ENCODE measurements around the gene FCRLB.
"Not testable (repeated sequence)": the region's sequence is repeated elsewhere in the genome, so short reads cannot be mapped to it uniquely, and the experiment has no call there.

Gene FCRLB, protein sequence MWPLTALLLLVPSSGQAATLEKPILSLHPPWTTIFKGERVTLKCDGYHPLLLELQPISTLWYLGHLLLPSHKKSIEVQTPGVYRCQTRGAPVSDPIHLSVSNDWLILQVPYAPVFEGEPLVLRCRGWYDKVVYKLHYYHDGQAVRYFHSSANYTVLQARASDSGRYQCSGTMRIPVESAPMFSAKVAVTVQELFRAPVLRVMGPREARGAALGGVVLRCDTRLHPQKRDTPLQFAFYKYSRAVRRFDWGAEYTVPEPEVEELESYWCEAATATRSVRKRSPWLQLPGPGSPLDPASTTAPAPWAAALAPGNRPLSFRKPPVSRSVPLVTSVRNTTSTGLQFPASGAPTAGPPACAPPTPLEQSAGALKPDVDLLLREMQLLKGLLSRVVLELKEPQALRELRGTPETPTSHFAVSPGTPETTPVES

GRCh38 chr1:161720956-161721737 is at the start of gene FCRLB:
Gene FCRLB (plus strand): TSS chr1:161721544. CDS start chr1:161722673, 1,129 bp downstream.
- DNase-seq (ENCODE audit: low spot score): no peak

DNA sequence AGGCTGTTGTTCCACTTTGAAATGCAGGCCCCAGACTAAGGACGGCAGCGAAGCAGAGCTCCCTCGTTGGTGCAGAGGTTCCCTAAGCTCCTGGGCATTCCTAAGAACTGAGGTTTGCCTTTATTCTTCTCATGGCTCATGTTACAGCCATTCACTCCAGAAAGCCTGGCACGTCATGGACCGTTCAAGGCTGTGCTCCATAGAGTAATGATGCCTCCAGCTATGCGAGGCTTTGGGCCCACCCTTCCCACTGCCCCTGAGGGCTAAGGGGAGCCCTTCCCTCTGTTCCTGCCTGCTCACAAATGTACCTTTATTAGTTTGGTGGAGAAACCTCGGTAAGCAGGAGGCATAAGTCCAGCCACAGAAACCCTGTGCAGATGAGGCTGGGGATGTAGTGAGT is 47.9 kb upstream of the FCRLB start:
- not testable (repeated sequence) for DNase-seq (ENCODE audit: low spot score)

DNA sequence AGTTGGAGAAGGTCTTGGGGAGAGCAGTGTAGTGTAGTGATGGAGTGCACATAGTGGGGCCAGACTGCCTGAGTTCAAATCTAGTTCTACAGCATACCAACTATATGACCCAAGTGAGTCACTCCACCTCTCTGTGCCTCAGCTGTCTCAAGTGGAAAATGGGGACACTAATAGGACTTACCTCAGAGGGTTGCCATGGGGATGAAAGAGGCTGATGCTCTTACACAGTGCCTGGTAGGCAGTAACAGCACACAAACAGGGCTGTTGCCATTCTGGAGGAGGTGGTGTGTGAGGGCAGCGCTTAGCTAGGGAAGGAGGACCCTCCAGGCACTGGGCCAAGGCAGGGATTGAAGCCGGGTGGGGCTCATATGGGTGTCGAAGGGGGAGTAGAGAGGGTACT is 46.9 kb upstream of the FCRLB start:
- not testable (repeated sequence) for DNase-seq (ENCODE audit: low spot score)

DNA sequence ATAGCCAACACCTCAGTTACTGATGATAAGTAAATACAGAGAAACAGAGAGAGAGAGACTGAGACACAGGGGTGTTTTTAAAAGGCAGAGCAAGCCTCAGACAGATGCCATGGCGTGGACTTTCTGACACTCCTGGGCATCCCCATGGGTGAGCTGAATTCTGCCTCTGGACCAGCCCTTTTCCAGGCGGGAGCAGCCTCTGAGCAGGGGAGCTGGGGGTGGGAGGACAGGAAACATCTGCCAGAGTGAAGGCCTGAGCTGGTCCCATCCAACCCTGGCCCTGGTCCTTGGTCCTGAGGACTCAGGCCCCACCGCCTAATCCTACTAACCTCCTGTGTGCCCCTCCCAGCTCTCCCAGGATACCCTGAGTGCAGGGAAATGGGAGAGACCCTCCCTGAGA is 46.4 kb upstream of the FCRLB start:
- not testable (repeated sequence) for DNase-seq (ENCODE audit: low spot score)

GRCh38 chr1:161676441-161676840 is 44.9 kb upstream of the FCRLB start:
- DNase-seq (ENCODE audit: low spot score): peak; percentile 85

- DNase-seq (ENCODE audit: low spot score): peak; percentile 24
Measured at GRCh38 chr1:161676958-161677689, 44.2 kb upstream of the FCRLB start.

GRCh38 chr1:161678500-161678899 is 42.8 kb upstream of the FCRLB start:
- DNase-seq (ENCODE audit: low spot score): no peak

- no peak for DNase-seq (ENCODE audit: low spot score)
Measured at GRCh38 chr1:161681879-161682278, 39.5 kb upstream of the FCRLB start.

DNA sequence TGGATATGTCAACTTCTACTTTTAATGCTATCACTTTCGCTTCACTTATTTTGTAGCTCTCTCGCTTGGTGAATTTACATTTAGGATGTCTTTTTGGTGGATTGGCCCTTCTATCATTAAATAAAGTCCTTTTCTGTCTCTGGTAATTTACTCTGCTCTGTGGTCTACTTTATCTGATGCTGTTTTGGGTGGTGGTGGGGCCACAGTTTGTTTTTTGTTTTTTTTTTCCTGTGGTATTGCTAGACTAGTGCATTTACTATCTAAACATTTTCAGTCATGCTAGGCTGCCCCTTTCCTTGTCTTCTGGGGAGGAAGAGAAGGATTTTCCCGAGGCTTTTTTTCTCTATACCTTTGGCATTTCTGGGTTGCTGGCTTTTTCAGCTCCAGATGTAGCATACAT is 32.4 kb upstream of the FCRLB start:
- no peak for DNase-seq (ENCODE audit: low spot score)

DNA sequence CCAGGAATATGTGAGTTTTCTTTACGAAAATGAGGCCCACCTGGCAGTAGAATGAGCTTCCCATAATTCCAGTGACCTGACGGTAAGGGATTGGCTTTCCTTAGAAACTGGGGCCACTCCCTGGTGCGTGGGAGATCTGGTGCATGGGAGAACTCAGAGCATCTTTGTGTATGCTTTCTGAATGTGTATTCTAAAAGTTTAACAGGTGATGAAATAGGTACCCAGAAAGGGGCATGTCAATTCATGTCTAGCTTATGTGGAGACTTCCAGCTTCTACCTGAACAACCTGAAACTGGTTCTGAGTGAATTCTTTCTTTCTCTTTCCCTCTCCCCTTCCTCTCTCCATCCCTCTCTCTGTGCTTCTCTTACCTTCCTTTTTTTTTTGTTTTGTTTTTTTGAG is 29.5 kb upstream of the FCRLB start:
- DNase-seq (ENCODE audit: low spot score): no peak

- not testable (repeated sequence) for DNase-seq (ENCODE audit: low spot score)
Measured at GRCh38 chr1:161693020-161693712, 28.2 kb upstream of the FCRLB start.

DNA sequence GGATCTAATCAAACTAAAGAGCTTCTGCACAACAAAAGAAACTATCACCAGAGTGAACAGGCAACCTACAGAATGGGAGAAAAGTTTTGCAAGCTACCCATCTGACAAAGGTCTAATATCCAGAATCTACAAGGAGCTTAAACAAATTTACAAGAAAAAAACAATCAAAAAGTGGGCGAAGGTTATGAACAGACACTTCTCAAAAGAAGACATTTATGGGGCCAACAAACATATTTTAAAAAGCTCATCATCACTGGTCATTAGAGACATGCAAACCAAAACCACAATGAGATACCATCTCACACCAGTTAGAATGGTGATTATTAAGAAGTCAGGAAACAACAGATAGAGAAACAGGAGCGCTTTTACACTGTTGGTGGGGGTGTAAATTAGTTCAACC is 23.0 kb upstream of the FCRLB start:
- DNase-seq (ENCODE audit: low spot score): not testable (repeated sequence)

DNA sequence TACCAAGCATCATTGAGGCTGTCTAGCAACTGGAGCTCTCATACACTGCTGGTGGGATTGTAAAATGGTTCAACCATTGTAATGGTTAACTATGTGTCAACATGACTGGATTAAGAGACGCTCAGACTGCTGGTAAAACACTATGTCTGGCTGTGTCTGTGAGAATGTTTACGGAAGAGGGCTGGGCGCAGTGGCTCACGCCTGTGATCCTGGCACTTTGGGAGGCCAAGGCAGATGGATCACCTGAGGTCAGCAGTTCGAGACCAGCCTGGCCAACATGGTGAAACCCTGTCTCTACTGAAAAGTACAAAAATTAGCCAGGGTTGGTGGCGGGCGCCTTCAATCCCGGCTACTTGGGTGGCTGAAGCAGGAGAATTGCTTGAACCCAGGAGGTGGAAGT is 19.1 kb upstream of the FCRLB start:
- no peak for DNase-seq (ENCODE audit: low spot score)

DNA sequence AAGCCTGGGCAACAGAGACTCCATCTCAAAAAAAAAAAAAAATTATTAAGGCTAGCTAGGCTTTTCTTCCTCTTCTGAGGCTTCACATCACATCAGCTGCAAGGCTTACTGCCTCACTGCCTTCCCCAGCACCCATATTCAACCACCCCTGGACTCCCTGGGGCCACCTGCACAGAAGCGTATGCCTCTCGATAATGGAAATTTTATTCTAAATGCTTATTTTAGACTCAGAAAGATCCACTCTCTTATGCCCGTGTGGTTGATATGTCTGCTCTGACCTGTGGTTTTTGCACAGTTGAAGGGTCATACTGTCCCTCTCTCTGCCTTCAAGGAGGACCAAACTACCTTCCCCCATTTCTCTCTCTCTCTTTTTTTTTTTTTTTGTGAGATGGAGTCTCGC is 15.8 kb upstream of the FCRLB start:
- DNase-seq (ENCODE audit: low spot score): no peak

- DNase-seq (ENCODE audit: low spot score): no peak
Measured at GRCh38 chr1:161706113-161706481, 15.2 kb upstream of the FCRLB start.

GRCh38 chr1:161706482-161707347 is 14.6 kb upstream of the FCRLB start, which contains the start of gene FCRLA:
Gene FCRLA (plus strand): TSS chr1:161707229. CDS start chr1:161707265, 36 bp downstream.
- DNase-seq (ENCODE audit: low spot score): peak; percentile 33

DNA sequence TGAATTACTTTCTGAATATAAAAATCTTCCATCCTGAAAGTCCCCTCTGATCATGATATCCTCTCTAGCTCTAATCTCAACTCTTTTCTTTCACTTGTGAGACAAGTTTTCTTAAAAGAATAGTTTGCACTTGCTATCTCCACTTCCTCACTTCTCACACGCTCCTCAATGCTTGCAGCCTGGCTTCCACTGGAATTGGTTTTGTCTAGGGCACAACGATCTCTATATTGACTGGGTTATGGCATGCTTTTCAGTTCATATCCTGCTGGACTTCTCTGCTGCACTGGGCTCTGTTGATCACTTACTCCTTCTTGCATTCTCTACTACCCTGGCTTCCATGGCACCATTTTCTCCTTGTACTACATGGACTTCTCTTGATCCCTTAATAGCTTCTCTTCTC is 13.8 kb upstream of the FCRLB start:
- no peak for DNase-seq (ENCODE audit: low spot score)

GRCh38 chr1:161709373-161709772 is 12.0 kb upstream of the FCRLB start:
- DNase-seq (ENCODE audit: low spot score): no peak

DNA sequence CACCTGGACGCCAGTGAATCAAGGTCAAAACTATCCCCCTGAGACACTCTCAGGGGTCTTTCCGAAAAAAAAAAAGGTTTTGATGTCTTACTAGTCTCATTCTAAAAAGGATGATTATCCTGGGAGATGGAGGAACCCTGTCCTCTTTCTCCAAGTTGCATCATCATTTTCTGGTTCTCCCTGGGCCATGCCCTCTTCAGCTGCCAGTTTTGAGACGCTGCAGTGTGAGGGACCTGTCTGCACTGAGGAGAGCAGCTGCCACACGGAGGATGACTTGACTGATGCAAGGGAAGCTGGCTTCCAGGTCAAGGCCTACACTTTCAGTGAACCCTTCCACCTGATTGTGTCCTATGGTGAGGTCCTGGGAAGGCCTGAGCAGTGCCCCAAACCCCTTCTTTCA is 10.8 kb upstream of the FCRLB start:
- no peak for DNase-seq (ENCODE audit: low spot score)

GRCh38 chr1:161718559-161719324 is 2.6 kb upstream of the FCRLB start:
- peak; percentile 44 for DNase-seq (ENCODE audit: low spot score)
